Glutamatergic neuron (in vitro differentiated cells): ENCODE results near the gene ACAT2. TPM values are rescaled to one million over a fixed set of nuclear protein-coding genes. Genes with fewer than 3 reads are reported as not detected.

Experiments used
- DNase-seq: peaks from one replicate; pipeline ENCODE4 v3.0.0; 2022
- H3K27ac Mint-ChIP-seq: one replicate; pipeline ENCODE4 v1.8.0; 2020; ENCODE audit warnings: mild to moderate bottlenecking, mixed read lengths, inconsistent platforms; ENCODE audit not compliant: unreplicated experiment
- H3K27me3 Mint-ChIP-seq: one replicate; pipeline ENCODE4 v1.8.0; 2020; ENCODE audit warnings: mild to moderate bottlenecking, moderate library complexity, mixed read lengths, inconsistent platforms; ENCODE audit not compliant: unreplicated experiment
- H3K36me3 Mint-ChIP-seq: one replicate; pipeline ENCODE4 v1.8.0; 2020; ENCODE audit warnings: mild to moderate bottlenecking, mixed read lengths, inconsistent platforms; ENCODE audit not compliant: unreplicated experiment
- H3K4me1 Mint-ChIP-seq: one replicate; pipeline ENCODE4 v1.8.0; 2020; ENCODE audit warnings: mild to moderate bottlenecking, low read depth, mixed read lengths, inconsistent platforms; ENCODE audit not compliant: unreplicated experiment
- H3K4me3 Mint-ChIP-seq: one replicate; pipeline ENCODE4 v1.8.0; 2020; ENCODE audit warnings: mild to moderate bottlenecking, mixed read lengths, inconsistent platforms; ENCODE audit not compliant: unreplicated experiment
- H3K9me3 Mint-ChIP-seq: one replicate; pipeline ENCODE4 v1.8.0; 2020; ENCODE audit warnings: mild to moderate bottlenecking, moderate library complexity, mixed read lengths, inconsistent platforms; ENCODE audit not compliant: unreplicated experiment
- CTCF ChIP-seq: fragments of 200-600 bp; sonication (generic); IDR thresholded peaks from one replicate; pipeline ENCODE4 v1.5.0; 2021; ENCODE audit not compliant: partially characterized antibody, unreplicated experiment
- total RNA-seq: library from RNA; stranded (reverse); fragmentation: NEBNext Ultra II Directional; extraction: Animal tissue kit (Norgen Biotek cat#: 25700); gene quantifications from one replicate; pipeline ENCODE4 v1.2.1, GENCODE V29; 2021; ENCODE audit not compliant: unreplicated experiment

The ACAT2 gene
- total RNA-seq, 1 donor from 2014 or later = 228 TPM

- Mint-ChIP-seq H3K4me3 (peak overlapping the region; percentile 90), H3K4me1 (peaks cover 28% of the 10 kb centered on the region), H3K36me3 (no peaks in the 10 kb centered on the region), H3K27ac (peak overlapping the region; percentile 55), H3K27me3 (peaks cover 13% of the 10 kb centered on the region), H3K9me3 (peaks cover 13% of the 10 kb centered on the region)
- DNase-seq = no peak
- no peak for TF ChIP-seq CTCF
Measured at GRCh38 chr6:159788276-159788675, 26.4 kb downstream of the ACAT2 start.

- Mint-ChIP-seq H3K4me3 (peak overlapping the region; percentile 90), H3K36me3 (no peaks in the 10 kb centered on the region), H3K4me1 (peaks cover 28% of the 10 kb centered on the region), H3K27me3 (peaks cover 13% of the 10 kb centered on the region), H3K9me3 (peaks cover 13% of the 10 kb centered on the region), H3K27ac (peak overlapping the region; percentile 55)
- peak; percentile 56 for DNase-seq
- TF ChIP-seq CTCF = no peak
Measured at GRCh38 chr6:159788753-159789376, 27.0 kb downstream of the ACAT2 start.

- H3K4me3 Mint-ChIP-seq = peak within 1 kb of the TSS; percentile 90
- DNase-seq = peak; percentile 99
- no peaks in the 10 kb centered on the region for H3K36me3 Mint-ChIP-seq
Measured at GRCh38 chr6:159789377-159790148, 27.7 kb downstream of the ACAT2 start, which contains the start of gene TCP1. TCP1 (minus strand) TSS chr6:159789602; CDS start chr6:159789468, 134 bp downstream.

GRCh38 chr6:159790149-159790955, 28.5 kb downstream of the ACAT2 start, which contains the start of gene MRPL18:
MRPL18 (plus strand) TSS chr6:159790467; CDS start chr6:159790588, 121 bp downstream.
- peak; percentile 89 for DNase-seq
- Mint-ChIP-seq H3K27ac (peak within 1 kb of the TSS; percentile 80), H3K36me3 (no peaks in the 10 kb centered on the region), H3K4me1 (peaks cover 34% of the 10 kb centered on the region), H3K4me3 (peak within 1 kb of the TSS; percentile 90), H3K27me3 (peaks cover 11% of the 10 kb centered on the region), H3K9me3 (peaks cover 18% of the 10 kb centered on the region)
- no peak for TF ChIP-seq CTCF

More at GRCh38 chr6:159789377-159790148, 27.7 kb downstream of the ACAT2 start, which contains the start of gene TCP1:
- Mint-ChIP-seq H3K9me3 (peaks cover 16% of the 10 kb centered on the region), H3K27me3 (peaks cover 12% of the 10 kb centered on the region), H3K27ac (peak within 1 kb of the TSS; percentile 80), H3K4me1 (peaks cover 32% of the 10 kb centered on the region)
- no peak for TF ChIP-seq CTCF
